ENCODE measurements around the gene MAGEA3. TPM values are rescaled to one million over a fixed set of nuclear protein-coding genes. Genes with fewer than 3 reads are reported as not detected.
"Not testable (repeated sequence)": the region's sequence is repeated elsewhere in the genome, so short reads cannot be mapped to it uniquely, and the experiment has no call there.

MAGEA3 gene
- not detected in 2 replicates for total RNA-seq (2013; cell fraction: nucleolus; rRNA removed)
- not detected in 2 replicates for total RNA-seq (2014; rRNA removed)
- not detected in 2 replicates for total RNA-seq (2014; rRNA removed; fragmentation: Illumina TruSeq; extraction: Trizol)
- not detected in 2 replicates for total RNA-seq (2021)
- not detected for polyA plus RNA-seq (2011; ENCODE audit: low read depth)
- 1.4 TPM in 2 replicates for polyA plus RNA-seq (2011; rRNA removed)
- polyA plus RNA-seq (2011; cell fraction: cytosol; rRNA removed), result 1.4 and 1.5 TPM in 2 replicates
- polyA plus RNA-seq (2011; cell fraction: nucleus; rRNA removed), result 0.66 and 1.0 TPM in 2 replicates
- polyA plus RNA-seq (2012), result not detected in 2 replicates
- not detected in 2 replicates for polyA plus RNA-seq (2014; fragmentation: Illumina TruSeq; extraction: Trizol)
- not detected for polyA plus RNA-seq (2014; fragmentation: Nextera tagmentation; extraction: Ambion mirVana)
- polyA plus RNA-seq (2014; rRNA removed), result not detected in 2 replicates
- not detected for polyA plus RNA-seq (2016; fragmentation: Nextera tagmentation; extraction: Ambion mirVana)
- polyA minus RNA-seq (2011; rRNA and poly(A)+ RNA removed), result 0.37 and 1.6 TPM in 2 replicates
- not detected in 2 replicates for polyA minus RNA-seq (2011; cell fraction: cytosol; rRNA and poly(A)+ RNA removed)
- polyA minus RNA-seq (2011; cell fraction: nucleus; rRNA and poly(A)+ RNA removed), result 0.67 TPM in 1 of 2 replicates, not detected in the other
- not detected for Bru-seq, nascent RNA
- not detected for BruChase-seq, experiment 1, labeled RNA remaining after a 6-hour chase
- BruChase-seq, experiment 2, labeled RNA remaining after a 2-hour chase, result not detected
- long read RNA-seq, experiment 1, partial matches to known transcripts, result 0 of 3 reads
- long read RNA-seq, experiment 1, other reads (novel, unspliced or antisense), result 1 of 3 reads
- long read RNA-seq, experiment 2, transcript MAGEA3-201 (3 exons, 1,724 nt), result major isoform, 5 of 5 reads
- long read RNA-seq, experiment 2, partial matches to known transcripts, result 0 of 5 reads
- long read RNA-seq, experiment 2, other reads (novel, unspliced or antisense), result 0 of 5 reads

DNA sequence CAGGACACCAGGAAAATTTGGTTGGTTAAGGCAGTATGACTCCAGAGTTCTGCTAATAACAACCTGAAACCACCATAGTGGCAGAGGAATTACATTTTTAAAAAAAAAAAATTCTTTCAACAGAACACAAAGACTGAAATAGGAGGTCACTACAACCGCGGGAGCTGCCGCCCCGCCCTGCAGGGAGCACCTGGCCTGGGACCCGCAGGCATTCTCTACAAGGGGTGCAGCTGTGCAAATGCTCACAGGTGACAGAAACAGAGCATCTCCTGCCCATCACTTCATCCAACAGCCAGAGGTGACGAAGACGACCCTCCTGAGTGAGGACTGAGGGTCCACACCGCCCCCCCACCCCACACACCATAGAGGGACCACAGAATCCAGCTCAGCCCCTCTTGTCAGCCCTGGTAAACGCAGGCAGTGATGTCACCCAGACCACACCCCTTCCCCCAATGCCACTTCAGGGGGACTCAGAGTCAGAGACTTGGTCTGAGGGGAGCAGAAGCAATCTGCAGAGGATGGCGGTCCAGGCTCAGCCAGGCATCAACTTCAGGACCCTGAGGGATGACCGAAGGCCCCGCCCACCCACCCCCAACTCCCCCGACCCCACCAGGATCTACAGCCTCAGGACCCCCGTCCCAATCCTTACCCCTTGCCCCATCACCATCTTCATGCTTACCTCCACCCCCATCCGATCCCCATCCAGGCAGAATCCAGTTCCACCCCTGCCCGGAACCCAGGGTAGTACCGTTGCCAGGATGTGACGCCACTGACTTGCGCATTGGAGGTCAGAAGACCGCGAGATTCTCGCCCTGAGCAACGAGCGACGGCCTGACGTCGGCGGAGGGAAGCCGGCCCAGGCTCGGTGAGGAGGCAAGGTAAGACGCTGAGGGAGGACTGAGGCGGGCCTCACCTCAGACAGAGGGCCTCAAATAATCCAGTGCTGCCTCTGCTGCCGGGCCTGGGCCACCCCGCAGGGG lies at the start of gene MAGEA3:
TSS of gene MAGEA3 (plus strand) at position 843 of the 980 bp plus-strand sequence. CDS start 2,039 bp downstream, outside the sequence.
- H3K4me1 ChIP-seq (ENCODE audit: control insufficient read depth, insufficient read depth, low read length); intact Hi-C loops (cut with micrococcal nuclease; ENCODE audit: unreplicated experiment); ATAC-seq; POLR2A ChIA-PET; H3K27me3 ChIP-seq (replicated peaks in 1 of 2; ENCODE audit: control insufficient read depth in 2 of 2, insufficient read depth in 2 of 2, low read length in 1 of 2); H3K4me2 ChIP-seq (ENCODE audit: control insufficient read depth, insufficient read depth); H2AFZ ChIP-seq (ENCODE audit: control insufficient read depth, low read depth, low read length); H3K36me3 ChIP-seq (ENCODE audit: control insufficient read depth in 2 of 2, insufficient read depth in 2 of 2, low read length in 1 of 2); BruUV-seq (replicated peaks); H3K9me3 ChIP-seq (replicated peaks; ENCODE audit: control insufficient read depth, insufficient read depth, low read length); DNase-seq (ENCODE audit: low read depth, low spot score); FAIRE-seq; CTCF ChIA-PET; H4K20me1 ChIP-seq (ENCODE audit: control insufficient read depth, insufficient read depth); RAD21 ChIA-PET (ENCODE audit: unreplicated experiment); in situ Hi-C loops (cut with MboI); H3K27ac ChIP-seq (ENCODE audit: control insufficient read depth, insufficient read depth); H3K79me2 ChIP-seq (ENCODE audit: control insufficient read depth, insufficient read depth, low read length); H3K4me3 ChIP-seq; H3K9ac ChIP-seq (ENCODE audit: control insufficient read depth, insufficient read depth, low read length); SMC1A ChIA-PET (ENCODE audit: uncharacterized antibody, unreplicated experiment): not testable (repeated sequence)
- WGBS (ENCODE audit: insufficient coverage, insufficient replicate concordance, low lambda C conversion rate, missing lambda C conversion rate), result 13% methylated on average over 3 of the region's 34 CpGs

- no peak overlapping the region for H3K4me2 ChIP-seq (ENCODE audit: control insufficient read depth, insufficient read depth)
- no peaks in the 10 kb centered on the region for H4K20me1 ChIP-seq (ENCODE audit: control insufficient read depth, insufficient read depth)
- RAD21 ChIA-PET (ENCODE audit: unreplicated experiment), result no interaction called here
- H2AFZ ChIP-seq (ENCODE audit: control insufficient read depth, low read depth, low read length), result no peak overlapping the region
- H3K27me3 ChIP-seq (replicated peaks in 1 of 2; ENCODE audit: control insufficient read depth in 2 of 2, insufficient read depth in 2 of 2, low read length in 1 of 2), result no peaks in the 10 kb centered on the region; a peak in 1 of 4 replicates
- 38% methylated on average over 6 of the region's 6 CpGs for WGBS (ENCODE audit: insufficient coverage, insufficient replicate concordance, low lambda C conversion rate, missing lambda C conversion rate)
- no peak for DNase-seq (ENCODE audit: low read depth, low spot score)
- no peak overlapping the region for H3K4me3 ChIP-seq
- no TSS peak for BruUV-seq (replicated peaks)
- no peak overlapping the region for H3K9ac ChIP-seq (ENCODE audit: control insufficient read depth, insufficient read depth, low read length)
- SMC1A ChIA-PET (ENCODE audit: uncharacterized antibody, unreplicated experiment), result no interaction called here
- CTCF ChIA-PET, result interaction anchor here (1.2 kb wide), 1 partner anchor 19 kb away, joined by 3 read pairs; no protein-coding TSS in a partner anchor
- no peak for ATAC-seq
- intact Hi-C loops (cut with micrococcal nuclease; ENCODE audit: unreplicated experiment), result no loop called here
- in situ Hi-C loops (cut with MboI), result loop anchor here (25.0 kb wide), 1 partner anchor 110 kb away; the partner anchor contains the start of genes CSAG3, MAGEA2 and MAGEA6
- POLR2A ChIA-PET, result no interaction called here
- no peaks in the 10 kb centered on the region for H3K4me1 ChIP-seq (ENCODE audit: control insufficient read depth, insufficient read depth, low read length)
- no peak overlapping the region for H3K27ac ChIP-seq (ENCODE audit: control insufficient read depth, insufficient read depth)
- H3K79me2 ChIP-seq (ENCODE audit: control insufficient read depth, insufficient read depth, low read length), result no peaks in the 10 kb centered on the region
- no peak for FAIRE-seq
- H3K9me3 ChIP-seq (replicated peaks; ENCODE audit: control insufficient read depth, insufficient read depth, low read length), result no peaks in the 10 kb centered on the region
- no peaks in the 10 kb centered on the region for H3K36me3 ChIP-seq (ENCODE audit: control insufficient read depth in 2 of 2, insufficient read depth in 2 of 2, low read length in 1 of 2)
- TF ChIP-seq SREBF1 (IDR thresholded peaks at IDR 0.05; ENCODE audit: low read length) (no peak), NFXL1 (IDR thresholded peaks at IDR 0.05; ENCODE audit: borderline replicate concordance) (no peak), ZNF384 (IDR thresholded peaks at IDR 0.05; ENCODE audit: borderline replicate concordance, low read depth, low read length) (no peak), CBFB (IDR thresholded peaks at IDR 0.05; ENCODE audit: low read depth) (no peak), MYB (IDR thresholded peaks at IDR 0.05; ENCODE audit: borderline replicate concordance, low read depth, low read length) (no peak), ZBTB33 (IDR thresholded peaks at IDR 0.05) (no peak), DPF2 (IDR thresholded peaks at IDR 0.05) (no peak)
- TF ChIP-seq, protein P1, sequence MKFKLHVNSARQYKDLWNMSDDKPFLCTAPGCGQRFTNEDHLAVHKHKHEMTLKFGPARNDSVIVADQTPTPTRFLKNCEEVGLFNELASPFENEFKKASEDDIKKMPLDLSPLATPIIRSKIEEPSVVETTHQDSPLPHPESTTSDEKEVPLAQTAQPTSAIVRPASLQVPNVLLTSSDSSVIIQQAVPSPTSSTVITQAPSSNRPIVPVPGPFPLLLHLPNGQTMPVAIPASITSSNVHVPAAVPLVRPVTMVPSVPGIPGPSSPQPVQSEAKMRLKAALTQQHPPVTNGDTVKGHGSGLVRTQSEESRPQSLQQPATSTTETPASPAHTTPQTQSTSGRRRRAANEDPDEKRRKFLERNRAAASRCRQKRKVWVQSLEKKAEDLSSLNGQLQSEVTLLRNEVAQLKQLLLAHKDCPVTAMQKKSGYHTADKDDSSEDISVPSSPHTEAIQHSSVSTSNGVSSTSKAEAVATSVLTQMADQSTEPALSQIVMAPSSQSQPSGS (IDR thresholded peaks at IDR 0.05; ENCODE audit: low read length), result no peak
These were observed 46.5 kb upstream of the MAGEA3 start for GRCh38 chrX:152652060-152652459.

Measured in GM12878 (cell line).